Body of pancreas (tissue), 4 donors: Measurements from ENCODE around the gene PPP2R5E.

Experiments
- POLR2A ChIP-seq, 3 donors: fragments of 450-650 bp; IDR thresholded peaks; one replicate each; pipeline ENCODE4 v1.6.1; 2016; ENCODE audit warnings: antibody characterized with exemption in 3 of 3, mild to moderate bottlenecking in 2 of 3
- TF ChIP-seq, protein P1 (sequence below), 7 experiments: fragments of 450-650 bp in 4 of 7; fragments of 200-600 bp in 3 of 7; sonication (generic) in 3 of 7; IDR thresholded peaks; one replicate each; pipeline ENCODE4 v1.5.1; 2016 to 2019; ENCODE audit warnings: antibody characterized with exemption in 7 of 7

DNA sequence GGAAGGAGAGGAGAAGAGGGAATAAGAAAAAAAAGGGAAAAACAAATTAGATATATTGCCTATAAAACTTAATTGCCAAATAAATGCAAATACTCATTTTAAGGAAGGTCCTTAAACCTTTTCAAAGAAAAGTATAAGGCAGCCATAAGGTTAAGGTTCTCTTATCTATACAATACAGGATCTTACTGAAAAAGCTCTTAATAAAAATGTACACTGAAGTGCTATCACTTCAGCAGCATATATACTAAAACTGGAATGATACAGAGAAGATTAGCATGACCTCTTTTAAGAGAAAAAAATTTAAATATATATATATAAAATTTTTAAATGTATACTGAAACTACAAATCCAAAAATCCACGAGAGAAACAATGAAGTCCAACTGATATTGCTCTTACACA, 65.6 kb downstream of the PPP2R5E start:
- TF ChIP-seq, protein P1, sequence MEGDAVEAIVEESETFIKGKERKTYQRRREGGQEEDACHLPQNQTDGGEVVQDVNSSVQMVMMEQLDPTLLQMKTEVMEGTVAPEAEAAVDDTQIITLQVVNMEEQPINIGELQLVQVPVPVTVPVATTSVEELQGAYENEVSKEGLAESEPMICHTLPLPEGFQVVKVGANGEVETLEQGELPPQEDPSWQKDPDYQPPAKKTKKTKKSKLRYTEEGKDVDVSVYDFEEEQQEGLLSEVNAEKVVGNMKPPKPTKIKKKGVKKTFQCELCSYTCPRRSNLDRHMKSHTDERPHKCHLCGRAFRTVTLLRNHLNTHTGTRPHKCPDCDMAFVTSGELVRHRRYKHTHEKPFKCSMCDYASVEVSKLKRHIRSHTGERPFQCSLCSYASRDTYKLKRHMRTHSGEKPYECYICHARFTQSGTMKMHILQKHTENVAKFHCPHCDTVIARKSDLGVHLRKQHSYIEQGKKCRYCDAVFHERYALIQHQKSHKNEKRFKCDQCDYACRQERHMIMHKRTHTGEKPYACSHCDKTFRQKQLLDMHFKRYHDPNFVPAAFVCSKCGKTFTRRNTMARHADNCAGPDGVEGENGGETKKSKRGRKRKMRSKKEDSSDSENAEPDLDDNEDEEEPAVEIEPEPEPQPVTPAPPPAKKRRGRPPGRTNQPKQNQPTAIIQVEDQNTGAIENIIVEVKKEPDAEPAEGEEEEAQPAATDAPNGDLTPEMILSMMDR (IDR thresholded peaks at IDR 0.05): no peak
- no peak for TF ChIP-seq POLR2A (IDR thresholded peaks at IDR 0.05)
